Measurements from ENCODE around the gene AOPEP. TPM values are rescaled to one million over a fixed set of nuclear protein-coding genes. Genes with fewer than 3 reads are reported as not detected.

Gene AOPEP
- total and polyA plus RNA-seq, 12 donors, result 110 to 250 (median 161) TPM

DNA sequence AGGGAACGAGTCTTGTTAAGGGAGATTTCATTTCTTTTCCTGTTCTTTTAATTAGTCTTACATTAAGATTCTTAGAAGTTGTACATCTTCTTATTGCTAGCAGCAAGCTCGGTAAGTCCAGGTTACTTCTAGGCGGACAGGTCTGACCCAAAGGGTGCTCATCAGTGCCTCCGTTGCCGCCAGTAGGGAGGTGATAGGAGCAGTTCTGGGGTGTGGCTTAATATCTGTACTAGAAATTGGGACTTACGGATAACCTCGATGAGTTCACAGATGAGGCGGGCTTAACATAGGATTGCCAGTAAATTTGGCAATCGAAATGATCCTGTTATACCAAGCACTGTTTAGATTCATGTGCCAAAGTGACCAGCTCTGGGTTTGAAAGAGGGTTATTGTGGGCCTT lies 312.2 kb downstream of the AOPEP start:
- intact Hi-C loops (cut with DNase I), result loop anchor here in 1 of 10 donors (10.0 kb wide), 1 partner anchor 46 kb away; no protein-coding TSS in a partner anchor
- peak in 2 of 8 donors; percentile 23 to 44 for ATAC-seq

DNA sequence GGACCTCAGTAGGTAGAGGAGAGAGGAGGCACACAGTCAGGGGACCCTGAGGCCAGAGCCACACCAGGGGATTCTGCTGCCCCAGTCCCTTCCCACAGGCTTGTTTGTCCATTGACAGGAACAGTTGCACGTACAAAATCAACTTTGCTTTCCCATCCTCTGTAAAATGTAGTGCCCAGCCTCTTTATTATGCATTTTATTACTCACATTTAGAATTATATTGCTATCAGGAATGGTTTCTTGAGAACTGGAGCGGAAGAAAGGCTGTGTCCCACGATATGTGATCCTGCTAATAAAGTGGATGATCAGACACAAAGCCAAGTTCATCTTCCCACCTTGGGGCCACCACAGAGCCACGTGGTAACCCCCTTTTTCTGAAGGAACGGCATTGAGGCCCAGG lies 313.6 kb downstream of the AOPEP start:
- H3K9me3 ChIP-seq, result no peaks in the 10 kb centered on the region
- H3K4me1 ChIP-seq, result peaks cover 21 to 98% (median 68%) of the 10 kb centered on the region in 9 donors
- DNase-seq (no peak), ATAC-seq (no peak)
- TF ChIP-seq, protein P1, sequence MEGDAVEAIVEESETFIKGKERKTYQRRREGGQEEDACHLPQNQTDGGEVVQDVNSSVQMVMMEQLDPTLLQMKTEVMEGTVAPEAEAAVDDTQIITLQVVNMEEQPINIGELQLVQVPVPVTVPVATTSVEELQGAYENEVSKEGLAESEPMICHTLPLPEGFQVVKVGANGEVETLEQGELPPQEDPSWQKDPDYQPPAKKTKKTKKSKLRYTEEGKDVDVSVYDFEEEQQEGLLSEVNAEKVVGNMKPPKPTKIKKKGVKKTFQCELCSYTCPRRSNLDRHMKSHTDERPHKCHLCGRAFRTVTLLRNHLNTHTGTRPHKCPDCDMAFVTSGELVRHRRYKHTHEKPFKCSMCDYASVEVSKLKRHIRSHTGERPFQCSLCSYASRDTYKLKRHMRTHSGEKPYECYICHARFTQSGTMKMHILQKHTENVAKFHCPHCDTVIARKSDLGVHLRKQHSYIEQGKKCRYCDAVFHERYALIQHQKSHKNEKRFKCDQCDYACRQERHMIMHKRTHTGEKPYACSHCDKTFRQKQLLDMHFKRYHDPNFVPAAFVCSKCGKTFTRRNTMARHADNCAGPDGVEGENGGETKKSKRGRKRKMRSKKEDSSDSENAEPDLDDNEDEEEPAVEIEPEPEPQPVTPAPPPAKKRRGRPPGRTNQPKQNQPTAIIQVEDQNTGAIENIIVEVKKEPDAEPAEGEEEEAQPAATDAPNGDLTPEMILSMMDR (IDR thresholded peaks at IDR 0.05), result no peak
- intact Hi-C loops (cut with DNase I), result no loop called here
- WGBS, 2 donors, result 47 to 62% methylated on average over 5 of the region's 5 CpGs
- H3K36me3 ChIP-seq, result peaks cover 0 to 73% (median 12%) of the 10 kb centered on the region in 9 donors
- H3K27me3 ChIP-seq, result no peaks in the 10 kb centered on the region
- H3K27ac ChIP-seq, result peak overlapping the region in 4 of 10 donors; percentile 13 to 53 (median 29)
- H3K4me3 ChIP-seq, result no peak overlapping the region

More for the DNA sequence above, 312.2 kb downstream of the AOPEP start:
- DNase-seq, result no peak
- peaks cover 18 to 98% (median 64%) of the 10 kb centered on the region in 9 donors for H3K4me1 ChIP-seq
- no peak overlapping the region for H3K4me3 ChIP-seq
- H3K36me3 ChIP-seq, result peaks cover 0 to 68% (median 0%) of the 10 kb centered on the region in 9 donors
- peak overlapping the region in 4 of 10 donors; percentile 7 to 54 (median 20) for H3K27ac ChIP-seq
- no peaks in the 10 kb centered on the region for H3K9me3 ChIP-seq
- no peaks in the 10 kb centered on the region for H3K27me3 ChIP-seq
- 74 to 75% methylated on average over 9 of the region's 9 CpGs for WGBS, 2 donors
- TF ChIP-seq, protein P1 (IDR thresholded peaks at IDR 0.05), result no peak

DNA sequence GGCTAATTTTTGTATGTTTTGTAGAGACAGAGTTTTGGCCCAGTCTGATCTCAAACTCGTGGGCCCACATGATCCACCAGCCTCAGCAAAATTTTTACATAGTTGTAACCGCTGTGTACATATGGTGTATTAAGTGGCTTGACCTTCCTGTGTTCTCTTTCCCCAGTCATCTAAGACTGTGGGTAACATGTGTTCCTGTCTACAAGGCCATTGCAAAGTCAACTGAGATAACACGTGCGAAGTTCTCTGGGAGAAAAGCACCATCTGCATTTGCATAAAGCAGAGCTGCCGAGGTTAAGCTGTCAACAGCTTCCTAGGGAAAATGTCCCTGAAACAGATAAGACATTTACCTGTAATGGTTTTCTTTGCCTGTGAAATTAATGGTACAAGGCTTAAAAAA lies 317.3 kb downstream of the AOPEP start:
- Histone ChIP-seq H3K4me1 (peaks cover 17 to 97% (median 68%) of the 10 kb centered on the region in 9 donors), H3K9me3 (no peaks in the 10 kb centered on the region), H3K4me3 (no peak overlapping the region), H3K27ac (peak overlapping the region in 9 of 10 donors; percentile 64 to 87 (median 82)), H3K36me3 (peaks cover 0 to 49% (median 18%) of the 10 kb centered on the region in 9 donors), H3K27me3 (no peaks in the 10 kb centered on the region)
- intact Hi-C loops (cut with DNase I), result no loop called here
- DNase-seq (no peak), ATAC-seq (peak in 6 of 8 donors; percentile 10 to 60 (median 38))
- TF ChIP-seq, protein P1 (IDR thresholded peaks at IDR 0.05), result no peak
- 40 to 48% methylated on average over 5 of the region's 5 CpGs for WGBS, 2 donors

DNA sequence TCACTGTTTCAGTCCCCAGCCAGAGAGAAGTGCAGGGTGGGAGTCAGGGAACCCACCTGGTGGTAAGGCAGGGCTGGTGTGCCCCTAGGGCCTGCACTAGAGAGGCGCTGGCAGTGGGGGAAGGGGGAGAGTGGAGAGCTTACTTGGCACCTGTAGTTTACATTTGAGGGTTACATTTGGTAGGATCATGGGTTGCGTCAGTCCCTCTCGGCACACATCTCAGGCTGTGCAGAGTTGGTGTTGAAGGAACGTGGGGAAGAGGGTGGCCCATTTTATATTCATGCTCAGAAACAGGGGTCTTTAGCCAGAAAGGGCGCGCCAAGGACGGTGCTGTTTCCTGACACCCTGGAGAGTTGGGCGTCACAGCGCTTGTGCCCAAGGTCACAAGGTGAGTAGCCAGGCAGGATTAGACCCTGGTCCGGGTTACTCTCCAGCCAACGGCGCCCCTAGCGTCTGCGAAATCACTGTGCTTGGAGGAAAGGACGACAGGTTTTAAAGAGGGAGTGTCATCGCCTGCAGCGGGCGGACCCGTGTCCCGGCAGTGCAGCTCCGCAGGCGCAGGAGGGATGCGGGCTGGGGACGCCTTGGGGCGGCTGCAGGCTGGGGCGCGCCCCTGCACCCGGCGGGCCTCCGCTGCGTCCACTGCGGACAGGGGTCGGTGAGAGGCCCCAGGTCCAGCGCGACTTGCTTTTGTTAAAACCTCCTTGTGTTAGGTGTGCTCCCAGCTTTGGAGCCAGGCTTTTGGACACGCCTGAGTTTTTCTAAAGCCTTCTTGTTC lies 318.4 kb downstream of the AOPEP start:
- Histone ChIP-seq H3K27me3 (peaks cover 0 to 8% (median 0%) of the 10 kb centered on the region in 7 donors), H3K36me3 (peaks cover 0 to 44% (median 18%) of the 10 kb centered on the region in 9 donors), H3K4me1 (peaks cover 18 to 97% (median 68%) of the 10 kb centered on the region in 9 donors), H3K27ac (peak overlapping the region; percentile 56 to 87 (median 82)), H3K9me3 (no peaks in the 10 kb centered on the region), H3K4me3 (peak overlapping the region in 3 of 10 donors; percentile 8 to 23 (median 10))
- ATAC-seq (peak; percentile 12 to 82 (median 60)), DNase-seq (peak in 1 of 2 donors; percentile 54)
- TF ChIP-seq, protein P1 (IDR thresholded peaks at IDR 0.05), result peak in 6 of 9 donors; percentile 29 to 54 (median 40)
- intact Hi-C loops (cut with DNase I), result loop anchor here in 1 of 10 donors (5.0 kb wide), 2 partner anchors 38 to 47 kb away; no protein-coding TSS in a partner anchor
- WGBS, 2 donors, result 52 to 63% methylated on average over 36 of the region's 36 CpGs
